ENCODE results near the gene VPS51. TPM values are rescaled to one million over a fixed set of nuclear protein-coding genes. Genes with fewer than 3 reads are reported as not detected.

The VPS51 gene
- total and polyA plus RNA-seq, 9 of the 15 experiments (the other 6 are each of a cell fraction or from before 2014, with no cell fraction given): 1.8 to 143 (median 46.8) TPM

DNA sequence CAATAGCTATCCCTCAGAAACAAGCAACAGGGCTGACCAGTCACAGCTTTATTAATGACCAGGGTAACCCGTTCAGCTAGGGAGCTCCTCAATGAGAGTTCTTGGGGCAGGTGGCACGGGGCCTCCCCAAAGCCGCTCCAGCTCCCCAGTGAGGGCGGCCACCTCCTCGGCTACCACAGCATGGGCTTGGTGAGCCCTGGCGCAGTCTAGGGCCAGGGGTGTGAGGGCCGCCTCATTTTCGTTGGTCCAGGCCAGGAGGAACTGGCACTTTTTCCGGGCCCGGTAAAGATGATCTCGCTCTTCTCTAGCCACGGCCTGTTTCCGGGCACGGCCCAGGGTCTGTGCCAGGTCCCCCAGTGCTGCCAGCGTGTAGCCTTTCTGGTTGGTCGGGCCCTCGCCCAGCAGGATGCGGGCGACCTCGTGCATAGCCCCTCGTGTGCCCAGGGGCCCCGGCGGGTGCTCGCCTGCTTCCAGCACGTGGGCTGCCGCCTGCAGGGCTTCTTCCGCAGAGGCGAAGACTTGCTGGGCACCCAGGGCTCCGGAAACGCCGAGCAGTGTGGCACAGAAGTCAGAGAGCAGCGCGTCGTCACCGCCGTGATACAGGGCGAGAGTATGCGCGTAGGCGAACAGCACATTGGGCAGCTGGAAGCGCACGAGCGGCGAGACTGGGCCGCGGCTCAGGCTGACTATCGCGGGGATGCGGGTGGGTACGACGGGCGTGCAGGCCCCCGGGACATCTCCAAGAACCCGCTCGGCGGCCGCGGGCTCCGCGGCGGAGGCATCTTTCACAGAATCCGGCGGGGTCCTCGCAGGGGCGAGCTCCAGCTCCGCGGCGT lies 20.6 kb downstream of the VPS51 start (continued):
- TF ChIP-seq CHD7 (IDR thresholded peaks at IDR 0.05; ENCODE audit: low read depth, low read length) (no peak), NCOA1 (IDR thresholded peaks at IDR 0.05; ENCODE audit: low read depth) (no peak), CEBPB (tag; IDR thresholded peaks at IDR 0.05) (no peak), CBFA2T2 (conservative IDR thresholded peaks at IDR 0.05) (no peak), E2F3 (CRISPR knock-in tag; IDR thresholded peaks at IDR 0.05) (no peak), CREB1 (IDR thresholded peaks at IDR 0.05) (no peak), CREB1 (CRISPR knock-in tag; IDR thresholded peaks at IDR 0.05) (peak; percentile 56; the same call in 1 of the 2 replicates)

All from K562 (cell line).